GM23248 (cell line): ENCODE measurements around the gene CCDC85C. TPM values are rescaled to one million over a fixed set of nuclear protein-coding genes. Genes with fewer than 3 reads are reported as not detected.

Experiments used
- DNase-seq: peaks from one replicate; pipeline ENCODE4 v3.0.0-alpha.2; 2015
- H2AFZ ChIP-seq: fragments of 200-600 bp; sonication (generic); 2 replicates; pipeline ENCODE4 v1.6.1; 2016; ENCODE audit warnings: antibody characterized with exemption
- H3F3A ChIP-seq: fragments of 200-600 bp; sonication (generic); 2 replicates; pipeline ENCODE4 v1.6.1; 2016; ENCODE audit warnings: mild to moderate bottlenecking, antibody characterized with exemption, mixed run types; ENCODE audit not compliant: insufficient read depth
- H3K27ac ChIP-seq: fragments of 200-600 bp; sonication (generic); 2 replicates; pipeline ENCODE4 v1.5.1; 2016; ENCODE audit warnings: mild to moderate bottlenecking
- H3K27me3 ChIP-seq: fragments of 200-600 bp; sonication (generic); replicated peaks from 2 replicates; pipeline ENCODE4 v1.6.1; 2016; ENCODE audit warnings: mild to moderate bottlenecking; ENCODE audit not compliant: insufficient read depth
- H3K36me3 ChIP-seq: fragments of 200-600 bp; sonication (generic); 2 replicates; pipeline ENCODE4 v1.6.1; 2016; ENCODE audit warnings: low read depth, mild to moderate bottlenecking
- H3K4me1 ChIP-seq: fragments of 200-600 bp; sonication (generic); 2 replicates; pipeline ENCODE4 v1.6.1; 2016; ENCODE audit warnings: mild to moderate bottlenecking; ENCODE audit not compliant: insufficient read depth
- H3K4me2 ChIP-seq: fragments of 200-600 bp; sonication (generic); one replicate; pipeline ENCODE4 v1.6.1; 2016; ENCODE audit warnings: mild to moderate bottlenecking; ENCODE audit not compliant: unreplicated experiment
- H3K4me3 ChIP-seq: fragments of 200-600 bp; sonication (generic); 2 replicates; pipeline ENCODE4 v1.5.1; 2016; ENCODE audit warnings: mild to moderate bottlenecking
- H3K79me2 ChIP-seq: fragments of 200-600 bp; sonication (generic); 2 replicates; pipeline ENCODE4 v1.6.1; 2016; ENCODE audit warnings: mild to moderate bottlenecking; ENCODE audit not compliant: insufficient read depth
- H3K9ac ChIP-seq: fragments of 200-600 bp; sonication (generic); 2 replicates; pipeline ENCODE4 v1.6.1; 2016; ENCODE audit warnings: mild to moderate bottlenecking
- H3K9me2 ChIP-seq: fragments of 200-600 bp; sonication (generic); 2 replicates; pipeline ENCODE4 v1.6.1; 2016; ENCODE audit warnings: mixed run types, mild to moderate bottlenecking, moderate library complexity; ENCODE audit not compliant: insufficient read depth
- H3K9me3 ChIP-seq: fragments of 200-600 bp; sonication (generic); one replicate; pipeline ENCODE4 v1.6.1; 2017; ENCODE audit warnings: low read depth
- H4K20me1 ChIP-seq: fragments of 200-600 bp; sonication (generic); 2 replicates; pipeline ENCODE4 v1.6.0; 2016; ENCODE audit not compliant: insufficient read depth
- EZH2 ChIP-seq: fragments of 200-600 bp; sonication (generic); IDR thresholded peaks from 2 replicates; pipeline ENCODE4 v1.6.1; 2018; ENCODE audit warnings: antibody characterized with exemption, mild to moderate bottlenecking; ENCODE audit not compliant: insufficient read depth, poor library complexity, severe bottlenecking
- EZH2phosphoT487 ChIP-seq: fragments of 200-600 bp; sonication (generic); IDR thresholded peaks from 2 replicates; pipeline ENCODE4 v1.6.1; 2018; ENCODE audit warnings: antibody characterized with exemption, moderate library complexity, mild to moderate bottlenecking, low read depth; ENCODE audit not compliant: insufficient read depth
- WGBS, 2 experiments: methylation state at CpG; one replicate each; pipeline ENCODE4 v1.1.6; 2015 to 2017; ENCODE audit warnings: low lambda C conversion rate in 2 of 2, low coverage in 1 of 2; ENCODE audit errors: missing lambda C conversion rate in 2 of 2; 5-methylcytosine and 5-hydroxymethylcytosine counted together
- in situ Hi-C: fragments of 300-500 bp; cut with MboI; formaldehyde crosslinking; loops from 2 replicates; pipeline ENCODE4 v1.15.0; 2020
- polyA plus RNA-seq: library from polyadenylated mRNA; unstranded; fragments of >200 nt; fragmentation: Nextera tagmentation; extraction: Ambion mirVana; gene quantifications from 2 replicates; pipeline ENCODE4 v1.2.1, GENCODE V29; 2016
- total RNA-seq: library from RNA; depleted of rRNA; stranded (reverse); fragments of >200 nt; shearing (Covaris generic); gene quantifications from 2 replicates; pipeline ENCODE4 v1.2.3, GENCODE V29; 2014

Gene CCDC85C
- total and polyA plus RNA-seq, 2 experiments from 2014 or later = 0.68 to 11.0 TPM

DNA sequence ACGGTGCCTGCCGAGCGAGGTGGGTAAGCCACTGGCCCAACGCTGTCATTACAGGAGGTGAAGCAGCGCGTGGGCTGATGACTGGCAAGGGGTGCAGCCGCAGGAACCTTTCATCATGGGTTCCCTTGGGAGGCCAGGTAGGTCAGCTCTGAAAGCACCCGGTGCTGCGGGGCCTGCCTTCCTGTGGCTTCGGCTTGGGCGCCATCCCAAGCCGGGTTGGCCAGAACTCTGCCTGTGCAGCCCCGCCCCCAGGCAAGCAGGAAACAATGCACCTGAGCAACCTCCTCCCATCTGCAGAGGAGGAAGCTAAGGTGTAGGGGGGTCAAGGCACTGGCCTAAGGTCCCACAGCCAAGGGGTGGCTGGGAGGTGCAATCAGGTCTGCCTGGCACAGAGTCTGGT lies 21.0 kb upstream of the CCDC85C start:
- TF ChIP-seq EZH2 = no peak
- no peak for TF ChIP-seq EZH2phosphoT487
- H3K4me3 ChIP-seq = no peak overlapping the region
- no peaks in the 10 kb centered on the region for H3K79me2 ChIP-seq
- in situ Hi-C loops = loop anchor here (5.0 kb wide), 1 partner anchor 103 kb away; no protein-coding TSS in a partner anchor
- no peaks in the 10 kb centered on the region for H4K20me1 ChIP-seq
- H3K36me3 ChIP-seq = no peaks in the 10 kb centered on the region
- H3K9me2 ChIP-seq = no peaks in the 10 kb centered on the region
- no peak overlapping the region for H3K4me2 ChIP-seq
- H3K27me3 ChIP-seq = no peaks in the 10 kb centered on the region
- no peak overlapping the region for H3K27ac ChIP-seq
- WGBS, 2 experiments = 88 to 92% methylated on average over 11 to 13 of the region's 13 CpGs
- peaks cover 21% of the 10 kb centered on the region for H3F3A ChIP-seq
- no peak overlapping the region for H2AFZ ChIP-seq
- no peak overlapping the region for H3K9ac ChIP-seq
- no peak for DNase-seq
- H3K4me1 ChIP-seq = peaks cover 31% of the 10 kb centered on the region
- no peaks in the 10 kb centered on the region for H3K9me3 ChIP-seq

- no peak for DNase-seq
- TF ChIP-seq EZH2phosphoT487 (no peak), EZH2 (no peak)
- Histone ChIP-seq H3F3A (peaks cover 21% of the 10 kb centered on the region), H3K27me3 (no peaks in the 10 kb centered on the region), H3K4me3 (no peak overlapping the region), H2AFZ (no peak overlapping the region), H3K36me3 (no peaks in the 10 kb centered on the region), H3K4me1 (peaks cover 38% of the 10 kb centered on the region), H3K4me2 (no peak overlapping the region), H3K9ac (no peak overlapping the region), H3K27ac (peak overlapping the region; percentile 70; the same call in 1 of the 2 replicates), H3K9me3 (no peaks in the 10 kb centered on the region), H4K20me1 (no peaks in the 10 kb centered on the region), H3K9me2 (no peaks in the 10 kb centered on the region), H3K79me2 (no peaks in the 10 kb centered on the region)
- in situ Hi-C loops = loop anchor here (5.0 kb wide), 1 partner anchor 102 kb away; no protein-coding TSS in a partner anchor
- 74 to 80% methylated on average over 6 of the region's 6 CpGs for WGBS, 2 experiments
Observed at GRCh38 chr14:99624024-99624423, 20.0 kb upstream of the CCDC85C start.

GRCh38 chr14:99621948-99622347 lies 17.9 kb upstream of the CCDC85C start:
- TF ChIP-seq EZH2phosphoT487 (no peak), EZH2 (no peak)
- H3K4me3 ChIP-seq = no peak overlapping the region
- no peak for DNase-seq
- no peak overlapping the region for H3K9ac ChIP-seq
- no peaks in the 10 kb centered on the region for H3K9me2 ChIP-seq
- no peaks in the 10 kb centered on the region for H3K36me3 ChIP-seq
- no peaks in the 10 kb centered on the region for H3K79me2 ChIP-seq
- no peak overlapping the region for H2AFZ ChIP-seq
- no peaks in the 10 kb centered on the region for H3K9me3 ChIP-seq
- in situ Hi-C loops = loop anchor here (5.0 kb wide), 1 partner anchor 100 kb away; no protein-coding TSS in a partner anchor
- no peak overlapping the region for H3K4me2 ChIP-seq
- 90 to 94% methylated on average over 6 of the region's 6 CpGs for WGBS, 2 experiments
- H3F3A ChIP-seq = peaks cover 21% of the 10 kb centered on the region
- no peaks in the 10 kb centered on the region for H4K20me1 ChIP-seq
- no peaks in the 10 kb centered on the region for H3K27me3 ChIP-seq
- peaks cover 38% of the 10 kb centered on the region for H3K4me1 ChIP-seq
- no peak overlapping the region; the same call in 1 of the 2 replicates for H3K27ac ChIP-seq

GRCh38 chr14:99619835-99620834 lies 16.1 kb upstream of the CCDC85C start:
- in situ Hi-C loops = loop anchor here (5.0 kb wide), 1 partner anchor 98 kb away; no protein-coding TSS in a partner anchor
- peak; percentile 86 for DNase-seq
- TF ChIP-seq EZH2 (no peak), EZH2phosphoT487 (no peak)
- Histone ChIP-seq H3K36me3 (no peaks in the 10 kb centered on the region), H2AFZ (peak overlapping the region; percentile 67), H4K20me1 (no peaks in the 10 kb centered on the region), H3K9me2 (no peaks in the 10 kb centered on the region), H3K4me3 (no peak overlapping the region), H3K79me2 (no peaks in the 10 kb centered on the region), H3K9me3 (no peaks in the 10 kb centered on the region), H3K4me1 (peaks cover 38% of the 10 kb centered on the region), H3K27ac (peak overlapping the region; percentile 20), H3K27me3 (no peaks in the 10 kb centered on the region), H3K9ac (peak overlapping the region; percentile 35; the same call in 1 of the 2 replicates), H3K4me2 (peak overlapping the region; percentile 35), H3F3A (peaks cover 21% of the 10 kb centered on the region)
- 30 to 32% methylated on average over 13 of the region's 13 CpGs for WGBS, 2 experiments
